Measurements from ENCODE around the gene KRTAP4-7. TPM values are rescaled to one million over a fixed set of nuclear protein-coding genes. Genes with fewer than 3 reads are reported as not detected.
"Not testable (repeated sequence)": the region's sequence is repeated elsewhere in the genome, so short reads cannot be mapped to it uniquely, and the experiment has no call there.

KRTAP4-7 gene
- polyA plus RNA-seq, 1 of the 3 experiments (the other 2 are of a cell fraction): not detected

- Histone ChIP-seq H3K4me3 (ENCODE audit: low read depth in 2 of 2, low read length in 1 of 2) (no peak overlapping the region), H4K20me1 (ENCODE audit: insufficient read depth) (no peaks in the 10 kb centered on the region), H3K9me3 (no peaks in the 10 kb centered on the region), H3K36me3 (replicated peaks in 1 of 2; ENCODE audit: control insufficient read depth in 1 of 2, insufficient read depth in 2 of 2, low read length in 1 of 2) (no peaks in the 10 kb centered on the region), H3K9ac (no peak overlapping the region), H2AFZ (ENCODE audit: low read depth) (no peak overlapping the region), H3K27ac (ENCODE audit: low read depth in 2 of 2, low read length in 1 of 2) (no peak overlapping the region), H3K4me1 (ENCODE audit: control insufficient read depth in 1 of 2, insufficient read depth in 2 of 2, low read depth in 1 of 2, low read length in 1 of 2) (peaks cover 0 to 3% of the 10 kb centered on the region in 2 experiments; a peak in 1 of 4 replicates), H3F3A (replicated peaks; ENCODE audit: insufficient read depth) (peaks cover 5% of the 10 kb centered on the region), H3K9me2 (no peaks in the 10 kb centered on the region), H3K79me2 (ENCODE audit: insufficient read depth) (no peaks in the 10 kb centered on the region), H3K4me2 (no peak overlapping the region), H3K27me3 (ENCODE audit: insufficient read depth) (no peaks in the 10 kb centered on the region)
- TF ChIP-seq JUND (IDR thresholded peaks at IDR 0.05) (no peak), TCF12 (IDR thresholded peaks at IDR 0.05) (no peak), RCOR1 (IDR thresholded peaks at IDR 0.05; ENCODE audit: low read length) (no peak), SIN3A (IDR thresholded peaks at IDR 0.05; ENCODE audit: borderline replicate concordance, low read depth, low read length) (no peak)
- DNase-seq: no peak
- CTCF ChIA-PET: no interaction called here
- WGBS (ENCODE audit: low lambda C conversion rate): 55% methylated on average over 1 of the region's 1 CpG
- POLR2A ChIA-PET: no interaction called here
Measured at GRCh38 chr17:41103896-41104295, 19.9 kb downstream of the KRTAP4-7 start.

DNA sequence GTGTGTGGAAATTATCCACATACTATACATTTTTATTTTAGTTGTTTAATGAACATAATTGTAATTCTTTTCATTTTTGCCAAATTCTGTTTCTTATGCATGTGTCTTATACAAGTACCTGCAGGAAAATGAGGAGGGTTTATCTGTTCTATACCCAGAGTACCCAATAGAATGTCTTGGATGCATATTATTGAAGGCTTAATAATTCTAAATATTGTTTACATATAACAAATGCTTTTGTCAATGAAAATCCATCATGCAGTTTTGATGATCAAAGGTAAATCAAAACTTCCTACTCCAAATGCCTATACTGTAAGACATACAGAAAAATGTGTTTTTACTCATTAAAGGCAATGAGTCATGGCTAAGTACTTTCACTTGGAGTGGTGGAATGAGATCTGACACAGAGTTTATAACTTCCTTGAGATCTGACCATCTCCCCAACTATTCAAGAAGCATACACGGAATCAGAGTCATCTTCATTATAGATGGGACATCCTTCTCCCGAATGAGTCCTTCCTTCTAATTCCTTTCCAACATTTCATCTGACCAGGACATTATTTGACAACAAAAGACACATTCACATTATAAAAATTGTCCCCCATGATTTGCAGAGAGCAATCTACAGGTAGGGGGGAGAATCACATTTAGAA lies 20.6 kb downstream of the KRTAP4-7 start:
- H3K9me3 ChIP-seq; H3K9ac ChIP-seq; H3K4me1 ChIP-seq (ENCODE audit: control insufficient read depth in 1 of 2, insufficient read depth in 2 of 2, low read depth in 1 of 2, low read length in 1 of 2); POLR2A ChIA-PET; H3K27ac ChIP-seq (ENCODE audit: low read depth in 2 of 2, low read length in 1 of 2); H3K79me2 ChIP-seq (ENCODE audit: insufficient read depth); H3K27me3 ChIP-seq (ENCODE audit: insufficient read depth); DNase-seq; H3F3A ChIP-seq (replicated peaks; ENCODE audit: insufficient read depth); CTCF ChIA-PET; H2AFZ ChIP-seq (ENCODE audit: low read depth); H3K36me3 ChIP-seq (replicated peaks in 1 of 2; ENCODE audit: control insufficient read depth in 1 of 2, insufficient read depth in 2 of 2, low read length in 1 of 2); H4K20me1 ChIP-seq (ENCODE audit: insufficient read depth); H3K4me3 ChIP-seq (ENCODE audit: low read depth in 2 of 2, low read length in 1 of 2); H3K9me2 ChIP-seq: not testable (repeated sequence)
- WGBS (ENCODE audit: low lambda C conversion rate): 2% methylated on average over 2 of the region's 2 CpGs
- peak overlapping the region; percentile 40; the same call in 1 of the 2 replicates for H3K4me2 ChIP-seq
- TF ChIP-seq TCF12 (IDR thresholded peaks at IDR 0.05) (0 out of 2 replicates have a peak, but pooled peaks have one; percentile 21), EP300 (IDR thresholded peaks at IDR 0.05; ENCODE audit: borderline replicate concordance in 1 of 2, low read depth in 1 of 2, low read length in 1 of 2) (0 out of 4 replicates have a peak, but pooled peaks of 1 of the 2 experiments have one; percentile 16), FOSL2 (IDR thresholded peaks at IDR 0.05; ENCODE audit: borderline replicate concordance, low read depth) (peak; percentile 35; the same call in 1 of the 2 replicates), PBX3 (IDR thresholded peaks at IDR 0.05) (peak; percentile 37; the same call in 1 of the 2 replicates), JUND (IDR thresholded peaks at IDR 0.05) (peak; percentile 39)

DNA sequence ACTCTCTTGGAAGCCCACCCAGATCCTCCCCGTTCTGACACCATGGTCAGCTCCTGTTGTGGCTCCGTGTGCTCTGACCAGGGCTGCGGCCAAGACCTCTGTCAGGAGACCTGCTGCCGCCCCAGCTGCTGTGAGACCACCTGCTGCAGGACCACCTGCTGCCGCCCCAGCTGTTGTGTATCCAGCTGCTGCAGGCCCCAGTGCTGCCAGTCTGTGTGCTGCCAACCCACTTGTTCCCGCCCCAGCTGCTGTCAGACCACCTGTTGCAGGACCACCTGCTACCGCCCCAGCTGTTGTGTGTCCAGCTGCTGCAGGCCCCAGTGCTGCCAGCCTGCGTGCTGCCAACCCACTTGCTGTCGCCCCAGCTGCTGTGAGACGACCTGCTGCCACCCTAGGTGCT lies 21.4 kb downstream of the KRTAP4-7 start, which contains the start of gene KRTAP4-9:
KRTAP4-9 (plus strand) TSS at position 43 of the 400 bp plus-strand sequence; CDS start at position 43, 0 bp downstream.
- H3K36me3 ChIP-seq (replicated peaks in 1 of 2; ENCODE audit: control insufficient read depth in 1 of 2, insufficient read depth in 2 of 2, low read length in 1 of 2); H3K9me2 ChIP-seq; DNase-seq; H4K20me1 ChIP-seq (ENCODE audit: insufficient read depth); H3K4me1 ChIP-seq (ENCODE audit: control insufficient read depth in 1 of 2, insufficient read depth in 2 of 2, low read depth in 1 of 2, low read length in 1 of 2); H3K27ac ChIP-seq (ENCODE audit: low read depth in 2 of 2, low read length in 1 of 2); H2AFZ ChIP-seq (ENCODE audit: low read depth); H3K4me3 ChIP-seq (ENCODE audit: low read depth in 2 of 2, low read length in 1 of 2); H3F3A ChIP-seq (replicated peaks; ENCODE audit: insufficient read depth); CTCF ChIA-PET; H3K79me2 ChIP-seq (ENCODE audit: insufficient read depth); H3K9ac ChIP-seq; H3K9me3 ChIP-seq; POLR2A ChIA-PET; H3K27me3 ChIP-seq (ENCODE audit: insufficient read depth): not testable (repeated sequence)
- WGBS (ENCODE audit: low lambda C conversion rate): 19% methylated on average over 3 of the region's 10 CpGs
- H3K4me2 ChIP-seq: peak within 1 kb of the TSS; percentile 40; the same call in 1 of the 2 replicates
